Stimulated activated CD8-positive, alpha-beta memory T cell treated with anti-CD3 and anti-CD28 coated beads, Interleukin-15, amount 100 ng/mL, for 48 hours (primary cell): ENCODE results near the gene TAL1.

Experiments
- DNase-seq, 2 donors: peaks; one replicate each; pipeline ENCODE4 v3.0.0-alpha.2; 2020; ENCODE audit warnings: low read depth in 2 of 2

Gene TAL1

GRCh38 chr1:47229886-47230691 is 1.9 kb downstream of the TAL1 start:
- no peak for DNase-seq

- DNase-seq: no peak
Observed at GRCh38 chr1:47229031-47229885, 2.8 kb downstream of the TAL1 start.

- DNase-seq: no peak
Observed at GRCh38 chr1:47228644-47229030, 3.4 kb downstream of the TAL1 start.

GRCh38 chr1:47227341-47228232 is 4.4 kb downstream of the TAL1 start:
- no peak for DNase-seq

GRCh38 chr1:47226839-47227215 is 5.2 kb downstream of the TAL1 start:
- DNase-seq: no peak

GRCh38 chr1:47226121-47226838 is 5.7 kb downstream of the TAL1 start:
- DNase-seq: no peak

GRCh38 chr1:47225430-47226100 is 6.5 kb downstream of the TAL1 start:
- DNase-seq: no peak

- DNase-seq: no peak
Observed at GRCh38 chr1:47224676-47225399, 7.2 kb downstream of the TAL1 start.

- DNase-seq: no peak
Observed at GRCh38 chr1:47223921-47224675, 7.9 kb downstream of the TAL1 start.

GRCh38 chr1:47223174-47223920 is 8.7 kb downstream of the TAL1 start:
- DNase-seq: no peak

GRCh38 chr1:47222476-47222875 is 9.5 kb downstream of the TAL1 start:
- no peak for DNase-seq

GRCh38 chr1:47219590-47220220 is 12.3 kb downstream of the TAL1 start:
- no peak for DNase-seq

- no peak for DNase-seq
Observed at GRCh38 chr1:47219001-47219400, 13.0 kb downstream of the TAL1 start.

GRCh38 chr1:47216278-47217059 is 15.6 kb downstream of the TAL1 start:
- no peak for DNase-seq

GRCh38 chr1:47215713-47216112 is 16.3 kb downstream of the TAL1 start:
- no peak for DNase-seq

- no peak for DNase-seq
Observed at GRCh38 chr1:47214549-47214948, 17.5 kb downstream of the TAL1 start.

- DNase-seq: no peak
Observed at GRCh38 chr1:47213230-47213963, 18.6 kb downstream of the TAL1 start.
